Caki2 (cell line): ENCODE results near the gene SKA2. TPM values are rescaled to one million over a fixed set of nuclear protein-coding genes. Genes with fewer than 3 reads are reported as not detected.
A peak's percentile ranks its signal among the peaks of the same experiment; 100 is the strongest.
"Not testable (repeated sequence)": the region's sequence is repeated elsewhere in the genome, so short reads cannot be mapped to it uniquely, and the experiment has no call there.

ENCODE experiments used
- DNase-seq: peaks from one replicate; pipeline ENCODE4 v3.0.0-alpha.2; 2015; ENCODE audit warnings: low read depth
- in situ Hi-C: cut with HindIII; loops from 2 replicates; pipeline ENCODE4 v1.10.0; 2016; ENCODE audit warnings: low sequenced_read_pairs, low pct_unique_long_range_greater_than_20kb, mixed read lengths
- total RNA-seq: library from RNA; depleted of rRNA; stranded (reverse); fragments of >200 nt; shearing (Covaris generic); gene quantifications from 2 replicates; pipeline ENCODE4 v1.2.3, GENCODE V29; 2014; ENCODE audit warnings: low replicate concordance

The SKA2 gene
- total RNA-seq, 1 experiment from 2014 or later: 63.0 TPM

DNA sequence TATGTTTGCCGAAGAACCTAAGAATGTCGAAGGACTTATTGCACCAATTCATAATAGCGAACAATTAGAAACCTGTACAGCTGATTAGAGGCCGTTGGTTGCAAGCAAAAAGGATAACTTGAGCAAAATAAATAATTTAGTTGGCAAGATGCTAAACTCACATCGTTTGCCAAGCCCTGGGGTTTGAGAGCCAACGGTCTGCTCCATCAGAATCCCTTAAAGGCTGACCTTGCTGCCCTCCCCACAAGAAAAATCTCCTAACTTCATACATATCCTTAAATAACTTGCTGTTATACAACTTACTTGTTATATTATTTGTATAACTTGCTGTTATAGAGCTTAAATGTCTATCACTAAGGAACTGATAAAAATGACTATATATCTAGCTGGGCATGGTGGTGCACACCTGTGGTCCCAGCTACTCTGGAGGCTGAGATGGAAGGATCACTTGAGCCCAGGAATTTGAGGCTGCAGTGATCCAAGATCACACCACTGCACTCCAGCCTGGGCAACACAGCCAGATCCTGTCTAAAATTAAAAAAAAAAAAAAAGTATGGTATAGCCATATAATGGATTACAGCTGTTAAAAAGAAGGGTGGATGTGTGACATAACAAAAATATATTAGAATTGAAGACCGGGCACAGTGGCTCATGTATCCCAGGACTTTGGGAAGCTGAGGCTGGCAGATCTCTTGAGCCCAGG is 46.4 kb downstream of the SKA2 start:
- in situ Hi-C loops: no loop called here
- DNase-seq: no peak

- in situ Hi-C loops: no loop called here
- DNase-seq: no peak
Observed at GRCh38 chr17:59107306-59107670, 47.7 kb downstream of the SKA2 start.

- in situ Hi-C loops: no loop called here
- DNase-seq: peak; percentile 100
Observed at GRCh38 chr17:59106463-59107305, 48.3 kb downstream of the SKA2 start, which contains the start of gene TRIM37. TSS of gene TRIM37 (minus strand) at chr17:59106880. CDS start at chr17:59106461, 419 bp downstream.

GRCh38 chr17:59105852-59106462 is 49.0 kb downstream of the SKA2 start:
- in situ Hi-C loops: no loop called here
- DNase-seq: no peak

GRCh38 chr17:59101178-59101577 is 53.8 kb downstream of the SKA2 start:
- in situ Hi-C loops: no loop called here
- no peak for DNase-seq

DNA sequence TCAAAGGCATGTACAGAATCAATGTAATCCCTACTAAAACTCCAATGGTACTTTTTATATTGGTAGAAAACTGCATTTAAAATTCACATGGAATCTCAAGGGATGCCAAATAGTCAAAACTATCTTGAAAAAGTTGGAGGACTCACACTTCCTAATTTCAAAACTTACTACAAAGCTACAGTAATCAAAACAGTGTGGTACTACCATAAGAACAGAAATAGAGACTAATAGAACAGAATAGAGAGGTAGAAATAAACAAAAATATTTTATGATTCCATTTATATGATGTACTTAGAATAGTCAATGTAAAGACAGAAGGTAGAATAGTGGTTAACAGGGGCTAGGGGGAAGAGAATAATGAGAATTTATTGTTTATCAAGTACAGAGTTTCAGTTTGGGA is 57.1 kb downstream of the SKA2 start:
- no peak for DNase-seq
- in situ Hi-C loops: no loop called here

GRCh38 chr17:59094861-59095530 is 60.0 kb downstream of the SKA2 start:
- DNase-seq: peak; percentile 98

DNA sequence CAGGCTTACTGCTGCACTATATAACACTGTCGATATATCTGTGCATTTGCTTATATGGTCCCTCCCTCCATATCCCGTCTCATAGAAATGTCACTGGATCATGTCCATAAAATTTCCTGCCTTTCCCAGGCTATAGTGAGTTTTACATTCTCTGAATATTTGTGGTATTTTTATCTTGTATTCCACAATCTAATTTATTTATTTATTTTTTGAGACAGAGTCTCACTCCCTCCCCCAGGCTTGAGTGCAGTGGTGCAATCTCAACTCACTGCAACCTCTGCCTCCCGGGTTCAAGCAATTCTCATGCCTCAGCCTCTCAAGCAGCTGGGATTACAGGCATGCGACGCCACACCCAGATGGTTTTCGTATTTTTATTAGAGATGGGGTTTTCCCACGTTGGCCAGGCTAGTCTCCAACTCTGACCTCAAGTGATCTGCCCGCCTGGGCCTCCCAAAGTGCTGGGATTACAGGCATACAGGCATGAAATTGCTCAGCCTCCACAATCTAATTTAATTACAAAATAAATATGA is 61.2 kb downstream of the SKA2 start:
- in situ Hi-C loops: no loop called here
- DNase-seq: peak; percentile 98

More at GRCh38 chr17:59094861-59095530, 60.0 kb downstream of the SKA2 start:
- in situ Hi-C loops: no loop called here

DNA sequence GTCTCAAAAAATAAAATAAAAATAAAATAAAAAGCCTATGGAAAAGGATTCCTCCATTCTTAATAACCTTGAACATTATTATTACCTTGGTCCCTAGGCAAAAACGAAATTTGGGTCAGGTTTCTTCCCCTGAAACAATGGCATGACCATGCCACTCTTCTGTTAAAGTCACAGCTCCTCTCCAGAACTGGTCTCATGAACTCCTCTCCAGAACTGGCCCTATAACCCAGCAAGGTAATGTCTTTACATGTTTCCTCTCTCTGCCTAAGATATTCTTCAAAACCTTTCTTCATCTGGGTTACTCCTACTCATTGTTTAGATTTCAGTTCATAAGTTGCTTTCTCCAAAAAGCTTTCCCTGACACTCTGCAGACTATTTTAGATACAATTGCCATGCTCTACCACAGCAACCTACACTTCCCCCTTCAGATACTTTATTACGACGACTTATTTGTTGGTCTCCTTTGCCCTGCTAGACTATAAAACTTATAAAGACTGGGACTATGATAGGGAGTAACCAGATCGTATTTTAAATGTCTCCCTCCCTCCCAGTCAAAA is 61.8 kb downstream of the SKA2 start:
- in situ Hi-C loops: no loop called here
- DNase-seq: no peak

GRCh38 chr17:59090593-59090992 is 64.4 kb downstream of the SKA2 start:
- in situ Hi-C loops, DNase-seq: not testable (repeated sequence)

DNA sequence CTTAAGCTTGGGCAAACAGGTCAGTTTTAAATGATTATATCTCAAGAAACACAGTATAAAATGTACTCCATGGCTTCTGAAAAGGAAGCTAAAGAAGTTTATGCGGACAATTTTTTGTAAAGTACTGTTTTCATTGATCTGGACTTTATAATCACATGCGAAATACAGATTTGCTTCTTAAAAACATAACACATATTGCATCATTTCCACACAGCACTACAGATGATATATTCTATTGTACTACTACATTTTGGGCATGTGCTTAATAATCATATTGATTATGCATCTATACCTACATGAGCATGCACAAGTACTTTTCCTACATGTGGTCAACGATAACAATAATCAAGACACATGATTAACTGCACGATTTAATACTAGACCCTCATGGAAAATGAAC is 70.8 kb downstream of the SKA2 start:
- in situ Hi-C loops: no loop called here
- no peak for DNase-seq

GRCh38 chr17:59074494-59074893 is 80.5 kb downstream of the SKA2 start:
- in situ Hi-C loops: no loop called here
- peak; percentile 25 for DNase-seq

- DNase-seq: no peak
- in situ Hi-C loops: no loop called here
Observed at GRCh38 chr17:59073972-59074371, 81.0 kb downstream of the SKA2 start.

DNA sequence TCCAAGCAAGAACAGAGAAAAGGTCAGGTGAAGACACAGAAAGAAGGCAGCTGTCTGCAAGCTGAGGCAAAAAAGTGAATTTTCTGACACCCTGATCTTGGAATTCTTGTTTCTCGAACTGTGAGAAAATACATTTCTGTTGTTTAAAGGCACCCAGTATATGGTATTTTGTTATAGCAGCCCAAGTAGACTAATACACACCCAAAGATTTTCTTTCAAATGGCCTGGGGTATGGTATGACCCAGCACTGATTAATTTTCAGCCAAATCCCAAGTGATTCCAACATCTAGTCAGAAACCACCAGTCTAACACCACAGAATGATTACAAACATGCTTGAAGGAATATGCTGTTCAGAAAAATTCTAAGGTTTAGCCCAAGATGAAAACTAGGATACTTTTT is 85.1 kb downstream of the SKA2 start:
- in situ Hi-C loops: no loop called here
- DNase-seq: no peak

- in situ Hi-C loops: no loop called here
- no peak for DNase-seq
Observed at GRCh38 chr17:59067756-59068155, 87.2 kb downstream of the SKA2 start.

DNA sequence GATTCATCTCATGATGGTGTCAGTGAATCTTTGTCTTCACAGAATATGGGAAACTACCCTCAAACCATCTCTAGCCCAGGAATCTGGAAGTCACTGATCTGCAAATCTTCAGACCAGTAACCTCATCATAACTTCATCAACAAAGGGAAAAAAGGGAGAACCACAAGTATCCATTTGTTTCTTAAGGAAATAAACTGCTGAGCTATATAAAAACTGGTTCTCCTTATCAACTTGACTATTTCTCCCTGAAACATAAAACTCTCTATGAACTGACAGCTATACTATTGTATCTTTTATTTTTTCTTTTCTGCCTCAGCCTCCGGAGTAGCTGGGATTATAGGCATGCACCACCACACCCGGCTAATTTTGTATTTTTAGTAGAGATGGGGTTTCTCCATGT is 87.6 kb downstream of the SKA2 start:
- no peak for DNase-seq
- in situ Hi-C loops: no loop called here

DNA sequence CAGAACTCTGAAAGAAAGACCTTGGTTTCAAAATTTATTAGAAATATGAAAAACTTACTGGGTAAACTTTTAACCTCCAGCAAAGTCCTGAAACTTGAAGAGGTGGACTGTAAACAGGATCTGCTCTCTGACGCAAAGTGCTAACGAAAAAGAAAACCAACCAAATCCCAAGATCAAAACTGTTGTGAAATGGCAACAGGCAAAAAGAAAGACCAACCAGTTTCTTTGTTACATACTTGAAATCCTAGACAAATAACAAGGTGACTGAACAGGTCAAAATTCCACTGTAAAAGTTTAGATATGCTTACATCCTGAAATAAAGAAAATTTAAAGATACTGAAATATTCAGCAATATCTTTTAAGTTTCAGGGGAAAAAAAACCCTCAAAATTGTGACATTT is 92.5 kb downstream of the SKA2 start:
- in situ Hi-C loops: no loop called here

More for the DNA sequence above, 92.5 kb downstream of the SKA2 start:
- no peak for DNase-seq
